HL-60 (cell line): ENCODE measurements around the gene LTV1.

Experiments used
- GABPA ChIP-seq: IDR thresholded peaks from 2 replicates; pipeline ENCODE4 v1.6.1; 2012; ENCODE audit warnings: low read depth
- POLR2AphosphoS5 ChIP-seq: IDR thresholded peaks from 2 replicates; pipeline ENCODE4 v1.6.1; 2012; ENCODE audit warnings: low read depth
- REST ChIP-seq: IDR thresholded peaks from 2 replicates; pipeline ENCODE4 v1.6.1; 2012; ENCODE audit warnings: low read depth; ENCODE audit not compliant: insufficient replicate concordance
- TF ChIP-seq, protein P1 (sequence below): IDR thresholded peaks from one replicate; pipeline ENCODE4 v1.5.1; 2011; ENCODE audit warnings: low read length, control low read depth, inconsistent platforms; ENCODE audit not compliant: insufficient read depth

DNA sequence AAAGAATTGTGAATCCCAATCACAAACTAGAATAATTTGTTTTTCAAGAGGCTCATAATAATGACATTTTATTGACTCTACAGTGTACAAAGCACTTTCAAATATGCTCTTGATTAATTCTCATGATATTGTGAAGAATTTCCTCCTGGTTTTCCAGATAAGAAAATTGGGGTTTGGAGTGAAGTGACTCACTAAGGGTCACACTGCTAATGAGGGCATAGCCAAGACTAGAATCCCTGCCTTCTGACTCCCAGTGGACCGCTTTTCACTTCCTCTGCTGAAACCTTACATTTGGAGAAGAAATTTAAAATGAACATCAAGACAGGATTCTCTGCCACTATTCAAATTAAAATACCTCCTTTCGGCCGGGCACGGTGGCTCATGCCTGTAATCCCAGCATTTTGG is 38.3 kb upstream of the LTV1 start:
- TF ChIP-seq, protein P1, sequence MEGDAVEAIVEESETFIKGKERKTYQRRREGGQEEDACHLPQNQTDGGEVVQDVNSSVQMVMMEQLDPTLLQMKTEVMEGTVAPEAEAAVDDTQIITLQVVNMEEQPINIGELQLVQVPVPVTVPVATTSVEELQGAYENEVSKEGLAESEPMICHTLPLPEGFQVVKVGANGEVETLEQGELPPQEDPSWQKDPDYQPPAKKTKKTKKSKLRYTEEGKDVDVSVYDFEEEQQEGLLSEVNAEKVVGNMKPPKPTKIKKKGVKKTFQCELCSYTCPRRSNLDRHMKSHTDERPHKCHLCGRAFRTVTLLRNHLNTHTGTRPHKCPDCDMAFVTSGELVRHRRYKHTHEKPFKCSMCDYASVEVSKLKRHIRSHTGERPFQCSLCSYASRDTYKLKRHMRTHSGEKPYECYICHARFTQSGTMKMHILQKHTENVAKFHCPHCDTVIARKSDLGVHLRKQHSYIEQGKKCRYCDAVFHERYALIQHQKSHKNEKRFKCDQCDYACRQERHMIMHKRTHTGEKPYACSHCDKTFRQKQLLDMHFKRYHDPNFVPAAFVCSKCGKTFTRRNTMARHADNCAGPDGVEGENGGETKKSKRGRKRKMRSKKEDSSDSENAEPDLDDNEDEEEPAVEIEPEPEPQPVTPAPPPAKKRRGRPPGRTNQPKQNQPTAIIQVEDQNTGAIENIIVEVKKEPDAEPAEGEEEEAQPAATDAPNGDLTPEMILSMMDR, result no peak
- TF ChIP-seq REST, result no peak
- no peak for TF ChIP-seq GABPA
- no peak for TF ChIP-seq POLR2AphosphoS5
